ENCODE data around the gene RAB14. TPM values are rescaled to one million over a fixed set of nuclear protein-coding genes. Genes with fewer than 3 reads are reported as not detected.

RAB14 gene
- total and polyA plus RNA-seq, 2 donors from 2014 or later = 48.0 to 78.6 TPM

DNA sequence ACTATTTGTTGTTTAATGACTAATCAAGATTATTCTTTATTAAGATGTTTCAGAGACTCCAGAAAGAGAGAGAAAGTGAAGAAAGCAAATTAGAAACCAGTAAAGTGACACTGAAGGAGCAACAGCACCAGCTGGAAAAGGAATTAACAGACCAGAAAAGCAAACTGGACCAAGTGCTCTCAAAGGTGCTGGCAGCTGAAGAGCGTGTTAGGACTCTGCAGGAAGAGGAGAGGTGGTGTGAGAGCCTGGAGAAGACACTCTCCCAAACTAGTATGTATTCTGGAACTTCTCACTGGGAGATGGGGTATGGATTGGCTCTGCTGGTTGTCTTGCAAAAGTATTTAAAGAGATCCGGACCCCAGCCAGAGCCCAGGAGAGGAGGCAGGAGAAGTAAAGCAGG is 33.6 kb downstream of the RAB14 start:
- FAIRE-seq (no peak), DNase-seq (no peak)
- H3K9ac ChIP-seq (ENCODE audit: low read length in 3 of 3) = no peak overlapping the region
- no peak overlapping the region for H3K27ac ChIP-seq (ENCODE audit: low read depth in 2 of 2, low read length in 2 of 2)
- H3K4me3 ChIP-seq (ENCODE audit: low read length in 3 of 3) = no peak overlapping the region
- intact Hi-C loops (cut with DNase I) = no loop called here
- TF ChIP-seq, protein P1, sequence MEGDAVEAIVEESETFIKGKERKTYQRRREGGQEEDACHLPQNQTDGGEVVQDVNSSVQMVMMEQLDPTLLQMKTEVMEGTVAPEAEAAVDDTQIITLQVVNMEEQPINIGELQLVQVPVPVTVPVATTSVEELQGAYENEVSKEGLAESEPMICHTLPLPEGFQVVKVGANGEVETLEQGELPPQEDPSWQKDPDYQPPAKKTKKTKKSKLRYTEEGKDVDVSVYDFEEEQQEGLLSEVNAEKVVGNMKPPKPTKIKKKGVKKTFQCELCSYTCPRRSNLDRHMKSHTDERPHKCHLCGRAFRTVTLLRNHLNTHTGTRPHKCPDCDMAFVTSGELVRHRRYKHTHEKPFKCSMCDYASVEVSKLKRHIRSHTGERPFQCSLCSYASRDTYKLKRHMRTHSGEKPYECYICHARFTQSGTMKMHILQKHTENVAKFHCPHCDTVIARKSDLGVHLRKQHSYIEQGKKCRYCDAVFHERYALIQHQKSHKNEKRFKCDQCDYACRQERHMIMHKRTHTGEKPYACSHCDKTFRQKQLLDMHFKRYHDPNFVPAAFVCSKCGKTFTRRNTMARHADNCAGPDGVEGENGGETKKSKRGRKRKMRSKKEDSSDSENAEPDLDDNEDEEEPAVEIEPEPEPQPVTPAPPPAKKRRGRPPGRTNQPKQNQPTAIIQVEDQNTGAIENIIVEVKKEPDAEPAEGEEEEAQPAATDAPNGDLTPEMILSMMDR (IDR thresholded peaks at IDR 0.05; ENCODE audit: borderline replicate concordance, extremely low read depth, insufficient read depth) = no peak
- no peaks in the 10 kb centered on the region for H3K27me3 ChIP-seq (ENCODE audit: control insufficient read depth, insufficient read depth, low read length)
- H3K9me3 ChIP-seq (ENCODE audit: control insufficient read depth in 2 of 3, insufficient read depth in 1 of 3, low read length in 3 of 3) = no peaks in the 10 kb centered on the region
- H3K36me3 ChIP-seq (ENCODE audit: control insufficient read depth in 2 of 3, insufficient read depth in 3 of 3, low read length in 3 of 3) = peaks cover 5 to 17% (median 8%) of the 10 kb centered on the region in 3 donors
- no peaks in the 10 kb centered on the region for H3K4me1 ChIP-seq (ENCODE audit: control insufficient read depth in 2 of 3, insufficient read depth in 2 of 3, low read depth in 1 of 3, low read length in 3 of 3)

DNA sequence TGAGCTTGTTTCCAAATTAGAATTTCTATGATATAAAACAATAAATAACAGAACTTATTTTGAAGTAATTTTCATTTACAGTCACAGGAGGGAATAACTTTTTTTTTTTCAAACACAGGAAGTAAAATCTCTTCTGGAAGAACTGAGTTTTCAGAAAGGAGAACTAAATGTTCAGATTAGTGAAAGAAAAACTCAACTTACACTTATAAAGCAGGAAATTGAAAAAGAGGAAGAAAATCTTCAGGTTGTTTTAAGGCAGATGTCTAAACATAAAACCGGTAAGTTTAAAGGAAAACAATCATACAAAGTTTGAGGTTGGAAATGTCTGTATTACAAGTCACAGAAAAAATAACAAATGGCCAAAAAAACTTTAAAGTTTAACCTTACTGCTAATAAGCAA is 41.6 kb downstream of the RAB14 start:
- TF ChIP-seq, protein P1 (IDR thresholded peaks at IDR 0.05; ENCODE audit: borderline replicate concordance, extremely low read depth, insufficient read depth) = no peak
- FAIRE-seq = no peak
- Histone ChIP-seq H3K9ac (ENCODE audit: low read length in 3 of 3) (no peak overlapping the region), H3K36me3 (ENCODE audit: control insufficient read depth in 2 of 3, insufficient read depth in 3 of 3, low read length in 3 of 3) (peaks cover 0 to 6% (median 5%) of the 10 kb centered on the region in 3 donors), H3K9me3 (ENCODE audit: control insufficient read depth in 2 of 3, insufficient read depth in 1 of 3, low read length in 3 of 3) (no peaks in the 10 kb centered on the region), H3K27me3 (ENCODE audit: control insufficient read depth, insufficient read depth, low read length) (no peaks in the 10 kb centered on the region), H3K27ac (ENCODE audit: low read depth in 2 of 2, low read length in 2 of 2) (no peak overlapping the region), H3K4me1 (ENCODE audit: control insufficient read depth in 2 of 3, insufficient read depth in 2 of 3, low read depth in 1 of 3, low read length in 3 of 3) (no peaks in the 10 kb centered on the region), H3K4me3 (ENCODE audit: low read length in 3 of 3) (no peak overlapping the region)
- intact Hi-C loops (cut with DNase I) = no loop called here
- no peak for DNase-seq

DNA sequence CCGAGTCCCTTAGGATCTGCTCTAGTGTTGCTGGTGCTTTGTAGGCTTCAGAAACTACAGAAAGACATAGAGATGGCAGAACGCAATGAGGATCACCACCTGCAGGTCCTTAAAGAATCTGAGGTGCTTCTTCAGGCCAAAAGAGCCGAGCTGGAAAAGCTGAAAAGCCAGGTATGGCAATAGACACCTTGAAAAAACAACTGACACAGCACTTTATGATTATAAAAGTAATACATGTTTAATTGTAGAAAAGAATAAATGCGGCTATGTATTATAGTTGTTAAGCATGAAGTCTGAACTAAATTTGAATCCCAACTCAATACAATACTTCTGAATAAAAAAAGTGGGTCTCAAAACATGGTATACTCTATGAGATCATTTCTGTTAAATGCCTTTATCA is 43.7 kb downstream of the RAB14 start:
- no peak overlapping the region for H3K4me3 ChIP-seq (ENCODE audit: low read length in 3 of 3)
- H3K9ac ChIP-seq (ENCODE audit: low read length in 3 of 3) = no peak overlapping the region
- peaks cover 0 to 6% (median 4%) of the 10 kb centered on the region in 3 donors for H3K36me3 ChIP-seq (ENCODE audit: control insufficient read depth in 2 of 3, insufficient read depth in 3 of 3, low read length in 3 of 3)
- H3K4me1 ChIP-seq (ENCODE audit: control insufficient read depth in 2 of 3, insufficient read depth in 2 of 3, low read depth in 1 of 3, low read length in 3 of 3) = no peaks in the 10 kb centered on the region
- no peak overlapping the region for H3K27ac ChIP-seq (ENCODE audit: low read depth in 2 of 2, low read length in 2 of 2)
- no peak for FAIRE-seq
- TF ChIP-seq, protein P1 (IDR thresholded peaks at IDR 0.05; ENCODE audit: borderline replicate concordance, extremely low read depth, insufficient read depth) = no peak
- H3K27me3 ChIP-seq (ENCODE audit: control insufficient read depth, insufficient read depth, low read length) = no peaks in the 10 kb centered on the region
- intact Hi-C loops (cut with DNase I) = no loop called here
- H3K9me3 ChIP-seq (ENCODE audit: control insufficient read depth in 2 of 3, insufficient read depth in 1 of 3, low read length in 3 of 3) = no peaks in the 10 kb centered on the region
- DNase-seq = no peak

DNA sequence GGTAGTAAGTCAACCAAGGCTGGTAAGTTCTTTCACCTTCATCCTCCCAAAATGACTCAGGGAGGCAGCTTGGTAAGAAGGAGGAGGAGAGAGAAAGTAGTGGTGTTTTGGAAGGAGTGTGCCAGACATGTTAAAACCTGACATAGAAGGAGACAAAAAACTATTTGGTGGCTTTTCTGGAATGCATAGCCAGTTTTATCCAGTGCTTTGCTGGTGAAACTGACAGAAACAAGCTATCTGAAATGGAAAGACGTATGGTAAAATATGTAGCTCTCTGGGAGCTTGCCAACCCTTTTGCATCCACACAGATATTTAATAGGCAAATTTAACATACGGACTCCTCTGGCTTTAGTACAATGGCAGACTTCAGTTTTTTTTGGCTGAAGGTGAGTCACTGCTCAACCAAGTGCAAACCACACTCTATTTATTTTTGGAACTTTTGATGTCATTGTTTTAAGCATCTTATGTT is 45.4 kb downstream of the RAB14 start:
- intact Hi-C loops (cut with DNase I) = no loop called here
- Histone ChIP-seq H3K27ac (ENCODE audit: low read depth in 2 of 2, low read length in 2 of 2) (no peak overlapping the region), H3K27me3 (ENCODE audit: control insufficient read depth, insufficient read depth, low read length) (no peaks in the 10 kb centered on the region), H3K4me3 (ENCODE audit: low read length in 3 of 3) (no peak overlapping the region), H3K4me1 (ENCODE audit: control insufficient read depth in 2 of 3, insufficient read depth in 2 of 3, low read depth in 1 of 3, low read length in 3 of 3) (no peaks in the 10 kb centered on the region), H3K9me3 (ENCODE audit: control insufficient read depth in 2 of 3, insufficient read depth in 1 of 3, low read length in 3 of 3) (no peaks in the 10 kb centered on the region), H3K36me3 (ENCODE audit: control insufficient read depth in 2 of 3, insufficient read depth in 3 of 3, low read length in 3 of 3) (peaks cover 0 to 6% (median 4%) of the 10 kb centered on the region in 3 donors), H3K9ac (ENCODE audit: low read length in 3 of 3) (no peak overlapping the region)
- FAIRE-seq = no peak
- TF ChIP-seq, protein P1 (IDR thresholded peaks at IDR 0.05; ENCODE audit: borderline replicate concordance, extremely low read depth, insufficient read depth) = no peak
- DNase-seq = no peak

All from kidney (tissue), 14 donors.